Mesenchymal stem cell (in vitro differentiated cells and primary cell): ENCODE measurements around the gene MRPL38.

Source experiments
- DNase-seq: peaks from one replicate; pipeline ENCODE4 v3.0.0-alpha.2; 2013
- H2AFZ ChIP-seq: one replicate; pipeline ENCODE4 v1.6.1; 2013; ENCODE audit warnings: low read depth, mild to moderate bottlenecking, control low read depth, inconsistent platforms, low read length, moderate library complexity
- H2AK5ac ChIP-seq: 2 replicates; pipeline ENCODE4 v1.6.1; 2013; ENCODE audit warnings: low read length, moderate library complexity, mild to moderate bottlenecking, inconsistent platforms; ENCODE audit not compliant: severe bottlenecking
- H2BK120ac ChIP-seq: one replicate; pipeline ENCODE4 v1.6.1; 2013; ENCODE audit warnings: low read depth, mild to moderate bottlenecking, inconsistent platforms, low read length, moderate library complexity
- H2BK12ac ChIP-seq, 2 experiments: one replicate each; pipeline ENCODE4 v1.6.1; 2013; ENCODE audit warnings: inconsistent platforms in 2 of 2, low read length in 2 of 2, mild to moderate bottlenecking in 2 of 2, moderate library complexity in 2 of 2, control low read depth in 1 of 2
- H2BK15ac ChIP-seq: one replicate; pipeline ENCODE4 v1.6.1; 2013; ENCODE audit warnings: mild to moderate bottlenecking, low read depth, inconsistent platforms; ENCODE audit not compliant: poor library complexity, severe bottlenecking
- H2BK5ac ChIP-seq: 2 replicates; pipeline ENCODE4 v1.6.1; 2013; ENCODE audit warnings: low read depth, mild to moderate bottlenecking, low read length, control low read depth, inconsistent platforms; ENCODE audit not compliant: poor library complexity, severe bottlenecking
- H3K14ac ChIP-seq, 2 experiments: one replicate each; pipeline ENCODE4 v1.6.1; 2013; ENCODE audit warnings: inconsistent platforms in 2 of 2, low read length in 2 of 2, control low read depth in 1 of 2, mild to moderate bottlenecking in 1 of 2, moderate library complexity in 1 of 2
- H3K18ac ChIP-seq, 2 experiments: one replicate each; pipeline ENCODE4 v1.6.1; 2013; ENCODE audit warnings: inconsistent platforms in 2 of 2, low read length in 2 of 2, control low read depth in 1 of 2, low read depth in 1 of 2, mild to moderate bottlenecking in 1 of 2
- H3K23ac ChIP-seq, 2 experiments: one replicate each; pipeline ENCODE4 v1.6.1; 2013; ENCODE audit warnings: inconsistent platforms in 2 of 2, low read length in 2 of 2, mild to moderate bottlenecking in 2 of 2, moderate library complexity in 2 of 2, control low read depth in 1 of 2
- H3K27ac ChIP-seq: 2 replicates; pipeline ENCODE4 v1.5.1; 2013; ENCODE audit warnings: mild to moderate bottlenecking, moderate library complexity, low read length, control low read depth, inconsistent platforms; ENCODE audit not compliant: poor library complexity, severe bottlenecking
- H3K27me3 ChIP-seq, 2 experiments: 2 replicates each; pipeline versions ENCODE4 v1.6.1 to v1.7.0; 2013; ENCODE audit warnings: low read length in 2 of 2, mild to moderate bottlenecking in 2 of 2, moderate library complexity in 2 of 2, control low read depth in 1 of 2, inconsistent platforms in 1 of 2; ENCODE audit not compliant: control insufficient read depth in 1 of 2, insufficient read depth in 1 of 2
- H3K36me3 ChIP-seq, 2 experiments: 2 replicates each; pipeline versions ENCODE4 v1.6.1 to v1.7.0; 2013; ENCODE audit warnings: low read length in 2 of 2, control low read depth in 1 of 2, inconsistent platforms in 1 of 2, low read depth in 1 of 2, mild to moderate bottlenecking in 1 of 2; ENCODE audit not compliant: insufficient read depth in 2 of 2, control insufficient read depth in 1 of 2
- H3K4ac ChIP-seq, 2 experiments: one replicate each; pipeline ENCODE4 v1.6.1; 2013; ENCODE audit warnings: inconsistent platforms in 2 of 2, low read length in 2 of 2, mild to moderate bottlenecking in 2 of 2, moderate library complexity in 2 of 2, control low read depth in 1 of 2, low read depth in 1 of 2
- H3K4me1 ChIP-seq: 2 replicates; pipeline ENCODE4 v1.6.1; 2013; ENCODE audit warnings: low read depth, low read length, control low read depth; ENCODE audit not compliant: control insufficient read depth, insufficient read depth
- H3K4me2 ChIP-seq: 2 replicates; pipeline ENCODE4 v1.6.1; 2013; ENCODE audit warnings: low read length, mild to moderate bottlenecking, inconsistent platforms; ENCODE audit not compliant: poor library complexity, severe bottlenecking
- H3K4me3 ChIP-seq, 2 experiments: 2 replicates each; pipeline versions ENCODE4 v1.5.1 to v1.7.0; 2013; ENCODE audit warnings: low read length in 2 of 2, mild to moderate bottlenecking in 2 of 2, control low read depth in 1 of 2, low read depth in 1 of 2; ENCODE audit not compliant: insufficient read depth in 1 of 2
- H3K79me1 ChIP-seq: replicated peaks from 2 replicates; pipeline ENCODE4 v1.6.1; 2013; ENCODE audit warnings: mild to moderate bottlenecking, control low read depth, low read length, inconsistent platforms; ENCODE audit not compliant: poor library complexity, severe bottlenecking
- H3K9ac ChIP-seq: 2 replicates; pipeline ENCODE4 v1.7.0; 2013; ENCODE audit warnings: mild to moderate bottlenecking, low read length, moderate library complexity
- H3K9me3 ChIP-seq: 2 replicates; pipeline ENCODE4 v1.7.0; 2013; ENCODE audit warnings: mild to moderate bottlenecking, low read length; ENCODE audit not compliant: control insufficient read depth
- H4K8ac ChIP-seq: one replicate; pipeline ENCODE4 v1.6.1; 2013; ENCODE audit warnings: inconsistent platforms, mild to moderate bottlenecking, low read length, moderate library complexity
- H4K91ac ChIP-seq: one replicate; pipeline ENCODE4 v1.6.1; 2013; ENCODE audit warnings: mild to moderate bottlenecking, low read length, inconsistent platforms
- WGBS: methylation state at CpG from one replicate; pipeline ENCODE4 v1.1.7; 2013; ENCODE audit warnings: mixed read lengths; 5-methylcytosine and 5-hydroxymethylcytosine counted together

The MRPL38 gene

DNA sequence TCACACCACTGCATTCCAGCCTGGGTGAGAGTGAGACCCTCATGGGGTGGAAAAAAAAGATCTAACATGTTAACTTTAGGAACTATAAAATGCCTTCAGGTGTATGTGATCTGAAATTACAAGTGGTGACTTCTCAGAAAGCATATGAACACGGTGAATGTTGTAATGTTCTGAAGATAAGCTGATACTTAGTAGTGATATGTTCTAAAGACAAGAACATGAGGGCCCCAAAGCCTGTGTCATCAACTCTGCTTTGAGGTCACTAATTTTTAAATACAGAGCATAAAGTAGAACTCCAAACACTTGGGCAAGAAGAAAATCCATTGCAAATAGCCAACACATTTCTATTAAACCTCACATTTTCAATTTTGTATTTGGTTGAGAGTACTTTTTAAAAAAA is 38.8 kb upstream of the MRPL38 start:
- H3K79me1 ChIP-seq: peaks cover 6% of the 10 kb centered on the region
- no peak overlapping the region for H2AFZ ChIP-seq
- H4K8ac ChIP-seq: no peak overlapping the region
- no peak overlapping the region for H3K27ac ChIP-seq
- H4K91ac ChIP-seq: no peak overlapping the region
- H3K14ac ChIP-seq: no peak overlapping the region
- peaks cover 3% of the 10 kb centered on the region for H3K4me1 ChIP-seq
- H3K36me3 ChIP-seq: peaks cover 27 to 55% of the 10 kb centered on the region in 2 experiments
- no peak overlapping the region for H3K4me2 ChIP-seq
- H3K27me3 ChIP-seq: no peaks in the 10 kb centered on the region
- H3K18ac ChIP-seq: no peak overlapping the region
- DNase-seq: no peak
- no peak overlapping the region for H3K9ac ChIP-seq
- H2BK120ac ChIP-seq: no peak overlapping the region
- no peaks in the 10 kb centered on the region for H3K9me3 ChIP-seq
- no peak overlapping the region for H2BK15ac ChIP-seq
- no peak overlapping the region for H2AK5ac ChIP-seq
- H2BK5ac ChIP-seq: no peak overlapping the region
- 71% methylated on average over 1 of the region's 1 CpG for WGBS
- no peak overlapping the region for H3K23ac ChIP-seq
- no peak overlapping the region for H3K4me3 ChIP-seq
- H2BK12ac ChIP-seq: no peak overlapping the region
- no peak overlapping the region for H3K4ac ChIP-seq

DNA sequence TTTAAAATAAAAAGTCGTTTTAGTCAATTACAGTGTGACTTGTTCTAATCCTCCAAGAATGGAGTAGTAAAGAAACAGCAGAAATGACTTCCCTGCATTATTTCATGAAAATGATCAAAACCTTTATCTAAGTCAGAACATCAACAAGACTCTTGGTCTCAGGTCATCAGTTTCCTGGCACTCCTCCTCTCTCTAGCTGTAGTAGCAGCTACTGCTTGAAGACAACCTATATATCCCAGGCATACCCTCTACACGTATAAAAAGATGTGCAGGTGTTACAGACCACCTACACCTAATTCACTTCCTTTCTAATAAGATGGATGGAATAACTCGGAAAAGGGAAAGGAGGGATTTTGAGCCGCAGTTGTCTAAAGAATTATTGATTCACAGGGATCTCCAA is 37.8 kb upstream of the MRPL38 start:
- no peaks in the 10 kb centered on the region for H3K27me3 ChIP-seq
- H2AFZ ChIP-seq: no peak overlapping the region
- WGBS: 100% methylated on average over 1 of the region's 4 CpGs
- H3K27ac ChIP-seq: no peak overlapping the region
- no peak overlapping the region for H3K9ac ChIP-seq
- H3K4ac ChIP-seq: no peak overlapping the region
- no peak overlapping the region for H3K23ac ChIP-seq
- no peak overlapping the region for H4K91ac ChIP-seq
- no peak overlapping the region for H2BK12ac ChIP-seq
- H3K4me1 ChIP-seq: peaks cover 5% of the 10 kb centered on the region
- no peaks in the 10 kb centered on the region for H3K9me3 ChIP-seq
- H2BK15ac ChIP-seq: no peak overlapping the region
- no peak overlapping the region for H2BK5ac ChIP-seq
- H3K4me3 ChIP-seq: no peak overlapping the region
- H3K36me3 ChIP-seq: peaks cover 23 to 45% of the 10 kb centered on the region in 2 experiments
- no peak overlapping the region for H2AK5ac ChIP-seq
- peaks cover 6% of the 10 kb centered on the region for H3K79me1 ChIP-seq
- no peak overlapping the region for H3K14ac ChIP-seq
- H2BK120ac ChIP-seq: no peak overlapping the region
- H3K18ac ChIP-seq: no peak overlapping the region
- H4K8ac ChIP-seq: no peak overlapping the region
- no peak for DNase-seq
- no peak overlapping the region for H3K4me2 ChIP-seq

DNA sequence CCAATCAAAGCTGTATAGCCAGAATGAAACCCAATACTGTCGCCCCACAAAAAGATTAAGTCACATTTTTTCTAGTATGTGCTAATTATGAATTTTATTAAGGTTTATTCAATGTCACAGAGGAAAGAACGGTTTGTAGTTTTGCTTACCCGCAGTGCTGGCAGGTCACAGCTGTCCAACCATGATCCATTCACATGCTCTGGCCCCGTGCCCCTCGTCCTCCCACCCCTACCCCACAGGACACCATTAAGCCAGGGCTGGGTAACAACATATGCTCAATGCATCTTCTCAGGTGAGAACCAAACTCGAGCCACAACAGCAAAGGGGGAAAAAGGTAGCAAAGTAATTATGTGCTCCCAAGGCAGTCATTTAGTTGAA is 36.7 kb upstream of the MRPL38 start:
- no peak overlapping the region for H2BK120ac ChIP-seq
- H2BK15ac ChIP-seq: no peak overlapping the region
- no peak overlapping the region for H3K27ac ChIP-seq
- H4K8ac ChIP-seq: no peak overlapping the region
- H3K36me3 ChIP-seq: peaks cover 13 to 35% of the 10 kb centered on the region in 2 experiments
- H3K9ac ChIP-seq: peak overlapping the region; percentile 97
- H2AK5ac ChIP-seq: no peak overlapping the region
- H2AFZ ChIP-seq: no peak overlapping the region
- no peak for DNase-seq
- no peaks in the 10 kb centered on the region for H3K9me3 ChIP-seq
- 65% methylated on average over 3 of the region's 6 CpGs for WGBS
- H2BK12ac ChIP-seq: no peak overlapping the region
- no peaks in the 10 kb centered on the region for H3K27me3 ChIP-seq
- H3K18ac ChIP-seq: no peak overlapping the region
- no peak overlapping the region for H4K91ac ChIP-seq
- no peak overlapping the region for H2BK5ac ChIP-seq
- peak overlapping the region in 1 of 2 experiments; percentile 96 for H3K4me3 ChIP-seq
- H3K14ac ChIP-seq: no peak overlapping the region
- H3K4ac ChIP-seq: no peak overlapping the region
- peak overlapping the region; percentile 69 for H3K4me2 ChIP-seq
- peaks cover 6% of the 10 kb centered on the region for H3K79me1 ChIP-seq
- H3K4me1 ChIP-seq: peaks cover 5% of the 10 kb centered on the region
- H3K23ac ChIP-seq: no peak overlapping the region

DNA sequence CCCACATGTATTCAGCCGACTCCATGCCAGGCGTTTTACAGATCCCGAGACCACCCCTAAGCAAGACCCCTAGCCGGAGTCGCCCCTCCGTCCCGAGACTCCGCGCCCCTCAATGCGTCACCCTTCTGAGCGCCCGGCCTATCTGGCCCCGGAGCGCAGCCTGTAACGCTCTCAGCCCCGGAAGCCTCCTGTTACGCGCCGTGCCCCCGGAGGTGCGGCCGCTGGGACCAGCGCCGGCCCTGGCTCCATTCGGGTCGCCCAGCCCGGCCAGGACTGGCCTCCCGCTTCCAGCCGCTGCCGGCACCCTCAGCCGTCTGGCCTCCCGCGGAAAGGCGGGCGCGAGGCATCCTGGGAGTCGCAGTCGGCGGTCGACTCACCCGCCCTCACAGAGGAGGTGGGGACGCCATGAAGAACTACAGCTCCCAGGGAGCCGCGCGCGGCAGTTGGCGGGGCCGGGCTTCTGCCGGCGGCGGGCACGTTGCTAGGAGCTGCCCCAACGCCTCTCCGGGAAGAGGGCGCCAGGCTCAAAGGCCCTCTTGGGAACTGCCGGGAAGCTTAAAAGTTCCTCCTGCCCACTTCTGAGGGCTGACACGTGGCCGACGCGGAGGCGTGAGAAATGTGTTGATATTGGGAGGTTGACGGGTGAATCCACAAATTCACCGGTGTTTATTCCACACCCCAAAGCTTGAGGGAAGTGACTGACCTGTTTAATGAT is 36.2 kb upstream of the MRPL38 start, which contains the start of gene FBF1:
TSS of gene FBF1 (minus strand) at position 316 of the 715 bp plus-strand sequence. CDS start 2,893 bp downstream, outside the sequence.
- peaks cover 11 to 29% of the 10 kb centered on the region in 2 experiments for H3K36me3 ChIP-seq
- H2BK12ac ChIP-seq: peak within 1 kb of the TSS in 1 of 2 experiments; percentile 11
- peak within 1 kb of the TSS; percentile 69 for H3K4me2 ChIP-seq
- H4K91ac ChIP-seq: peak within 1 kb of the TSS; percentile 34
- H3K79me1 ChIP-seq: peaks cover 6% of the 10 kb centered on the region
- under 1% methylated on average over 57 of the region's 63 CpGs for WGBS
- peak within 1 kb of the TSS in 1 of 2 experiments; percentile 47 for H3K4ac ChIP-seq
- peak within 1 kb of the TSS in 1 of 2 experiments; percentile 93 for H3K14ac ChIP-seq
- no peak within 1 kb of the TSS for H2AK5ac ChIP-seq
- H4K8ac ChIP-seq: peak within 1 kb of the TSS; percentile 70
- peak; percentile 96 for DNase-seq
- peak within 1 kb of the TSS; percentile 97 for H2AFZ ChIP-seq
- H2BK5ac ChIP-seq: peak within 1 kb of the TSS; percentile 73
- H3K9ac ChIP-seq: peak within 1 kb of the TSS; percentile 97
- peak within 1 kb of the TSS; percentile 73 to 97 for H3K18ac ChIP-seq
- no peak within 1 kb of the TSS for H3K27ac ChIP-seq
- peaks cover 5% of the 10 kb centered on the region for H3K4me1 ChIP-seq
- no peak within 1 kb of the TSS for H2BK15ac ChIP-seq
- no peaks in the 10 kb centered on the region for H3K27me3 ChIP-seq
- H3K9me3 ChIP-seq: no peaks in the 10 kb centered on the region
- no peak within 1 kb of the TSS for H2BK120ac ChIP-seq
- peak within 1 kb of the TSS; percentile 86 to 96 for H3K4me3 ChIP-seq
- no peak within 1 kb of the TSS for H3K23ac ChIP-seq
